ENCODE data around the gene RNF149.
"Not testable (repeated sequence)": the region's sequence is repeated elsewhere in the genome, so short reads cannot be mapped to it uniquely, and the experiment has no call there.

RNF149 gene

DNA sequence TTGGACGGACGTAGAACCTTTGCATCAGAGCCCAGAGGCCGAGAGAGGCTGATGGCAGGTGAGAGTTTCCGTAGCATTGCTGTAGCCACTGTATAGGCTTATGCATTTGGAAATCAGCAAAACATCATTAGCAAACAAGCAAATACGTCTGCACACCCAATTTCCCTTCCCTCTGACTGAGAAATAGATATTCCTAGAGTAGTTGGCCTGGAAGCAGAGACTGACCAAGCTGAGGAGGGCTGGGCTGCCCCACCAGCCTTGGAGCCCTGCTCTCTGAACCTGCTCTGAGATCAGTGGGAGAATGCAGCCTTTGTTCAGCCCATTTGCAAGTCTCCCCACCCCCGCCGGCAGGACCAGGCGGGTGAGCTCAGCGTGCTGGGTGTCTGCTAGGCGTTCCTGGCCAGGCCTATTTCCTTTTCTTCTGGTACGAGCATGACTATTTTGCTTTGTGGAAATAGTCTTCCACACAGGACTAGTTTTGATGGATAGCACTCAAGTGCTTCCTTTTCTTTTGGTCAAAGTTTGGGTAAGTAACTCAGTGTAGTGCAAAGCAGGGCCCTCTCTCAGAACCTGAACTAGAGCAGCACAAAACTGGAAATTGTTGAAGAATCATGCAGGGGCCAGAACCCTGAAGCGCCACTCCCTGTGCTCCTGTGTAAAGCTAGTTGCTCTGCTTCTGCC, 21.9 kb upstream of the RNF149 start:
- TF ChIP-seq, protein P1, sequence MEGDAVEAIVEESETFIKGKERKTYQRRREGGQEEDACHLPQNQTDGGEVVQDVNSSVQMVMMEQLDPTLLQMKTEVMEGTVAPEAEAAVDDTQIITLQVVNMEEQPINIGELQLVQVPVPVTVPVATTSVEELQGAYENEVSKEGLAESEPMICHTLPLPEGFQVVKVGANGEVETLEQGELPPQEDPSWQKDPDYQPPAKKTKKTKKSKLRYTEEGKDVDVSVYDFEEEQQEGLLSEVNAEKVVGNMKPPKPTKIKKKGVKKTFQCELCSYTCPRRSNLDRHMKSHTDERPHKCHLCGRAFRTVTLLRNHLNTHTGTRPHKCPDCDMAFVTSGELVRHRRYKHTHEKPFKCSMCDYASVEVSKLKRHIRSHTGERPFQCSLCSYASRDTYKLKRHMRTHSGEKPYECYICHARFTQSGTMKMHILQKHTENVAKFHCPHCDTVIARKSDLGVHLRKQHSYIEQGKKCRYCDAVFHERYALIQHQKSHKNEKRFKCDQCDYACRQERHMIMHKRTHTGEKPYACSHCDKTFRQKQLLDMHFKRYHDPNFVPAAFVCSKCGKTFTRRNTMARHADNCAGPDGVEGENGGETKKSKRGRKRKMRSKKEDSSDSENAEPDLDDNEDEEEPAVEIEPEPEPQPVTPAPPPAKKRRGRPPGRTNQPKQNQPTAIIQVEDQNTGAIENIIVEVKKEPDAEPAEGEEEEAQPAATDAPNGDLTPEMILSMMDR (conservative IDR thresholded peaks at IDR 0.05; ENCODE audit: low read length), result no peak
- no peak overlapping the region for H3K4me3 ChIP-seq (ENCODE audit: low read length)
- no peak for DNase-seq (ENCODE audit: low read depth)

DNA sequence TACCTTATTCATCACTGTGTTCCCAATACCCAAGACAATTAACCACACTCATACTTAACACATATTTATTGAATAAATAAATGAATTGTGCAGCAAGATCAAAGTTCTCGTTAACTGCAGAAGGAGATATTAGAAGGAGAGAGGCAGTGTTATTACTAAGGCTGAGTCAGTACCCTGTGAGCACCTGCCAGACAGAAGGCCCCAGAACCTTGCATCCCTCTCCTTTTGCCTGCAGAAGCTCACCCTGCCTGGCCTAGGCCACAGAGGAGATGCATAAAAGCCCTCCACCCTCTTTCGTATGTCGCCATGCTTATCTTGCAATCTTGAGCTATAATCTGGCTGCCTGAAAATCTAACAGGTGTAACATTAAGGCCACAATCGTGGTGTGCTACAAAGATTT, 20.5 kb upstream of the RNF149 start:
- no peak overlapping the region for H3K4me3 ChIP-seq (ENCODE audit: low read length)
- TF ChIP-seq, protein P1 (conservative IDR thresholded peaks at IDR 0.05; ENCODE audit: low read length), result no peak
- DNase-seq (ENCODE audit: low read depth), result no peak

DNA sequence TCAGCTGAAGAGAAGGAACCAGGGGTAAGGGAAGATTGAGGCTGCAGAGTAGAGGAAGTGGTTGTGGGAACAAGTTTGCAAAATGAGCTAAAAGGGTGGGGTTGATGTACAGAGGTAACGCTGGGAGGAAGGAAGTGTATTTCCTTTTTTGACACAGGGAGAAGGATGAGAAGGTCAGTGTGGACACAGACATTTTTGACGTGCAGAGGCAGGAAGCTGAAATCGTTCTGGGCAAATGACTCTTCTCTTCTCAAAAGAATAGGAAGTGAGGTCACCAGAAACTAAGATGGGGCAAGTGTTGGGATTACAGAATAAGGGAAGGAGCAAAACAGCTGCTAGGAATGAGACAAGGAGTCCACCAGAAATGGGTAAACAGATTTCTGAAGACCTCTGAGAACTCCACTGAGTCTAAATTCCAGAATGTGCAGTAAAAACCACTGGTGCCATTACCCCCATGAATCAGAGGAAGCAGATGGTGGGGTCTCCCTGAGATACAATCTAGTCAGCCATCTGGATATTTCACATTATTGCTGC, 20.0 kb upstream of the RNF149 start:
- TF ChIP-seq, protein P1 (conservative IDR thresholded peaks at IDR 0.05; ENCODE audit: low read length), result no peak
- DNase-seq (ENCODE audit: low read depth), result peak; percentile 30
- no peak overlapping the region for H3K4me3 ChIP-seq (ENCODE audit: low read length)

DNA sequence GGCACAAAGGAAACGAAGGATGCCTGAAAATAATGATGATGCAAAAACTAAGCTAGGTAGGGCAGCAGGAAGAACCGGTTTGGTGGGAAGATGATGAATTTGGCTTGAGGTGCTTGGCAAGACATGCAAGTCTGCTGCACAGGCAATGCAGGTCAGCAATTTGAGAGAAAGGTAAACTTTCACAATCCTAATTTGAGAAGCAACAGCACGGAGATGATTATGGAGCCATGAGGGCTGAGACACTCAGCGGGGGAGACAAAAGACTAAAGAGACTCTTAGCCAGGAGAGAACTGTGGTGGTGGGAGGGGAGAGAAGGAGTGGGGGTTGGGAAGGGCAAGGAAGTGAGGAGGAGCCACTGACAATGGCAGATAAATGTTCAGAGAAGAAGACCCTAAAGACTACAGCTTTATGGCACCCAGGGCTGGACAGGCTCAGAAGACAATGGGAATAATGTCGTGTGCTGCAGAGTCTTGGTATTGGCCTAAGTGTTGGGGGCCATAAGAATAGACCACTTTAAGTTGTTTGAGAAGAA, 19.4 kb upstream of the RNF149 start:
- no peak for DNase-seq (ENCODE audit: low read depth)
- TF ChIP-seq, protein P1 (conservative IDR thresholded peaks at IDR 0.05; ENCODE audit: low read length), result no peak
- H3K4me3 ChIP-seq (ENCODE audit: low read length), result no peak overlapping the region

DNA sequence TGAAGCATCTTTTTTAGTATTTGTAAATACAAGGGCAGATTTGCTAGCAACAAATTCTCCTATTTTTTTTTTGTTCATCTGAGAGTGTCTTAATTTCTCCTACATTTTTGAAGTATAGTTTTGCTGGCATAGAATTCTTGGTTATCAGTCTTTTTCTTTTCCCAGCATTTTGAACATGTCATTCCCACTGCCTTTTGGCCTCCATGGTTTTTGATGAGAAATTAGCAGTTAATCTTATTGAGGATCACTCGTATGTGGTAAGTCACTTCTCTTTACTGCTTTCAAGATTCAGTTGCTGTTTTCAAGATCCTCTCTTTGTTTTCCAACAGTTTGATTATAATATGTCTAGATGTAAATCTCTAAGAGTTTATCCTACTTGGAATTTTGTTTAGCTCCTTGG, 16.9 kb upstream of the RNF149 start:
- no peak overlapping the region for H3K4me3 ChIP-seq (ENCODE audit: low read length)
- TF ChIP-seq, protein P1 (conservative IDR thresholded peaks at IDR 0.05; ENCODE audit: low read length), result no peak
- no peak for DNase-seq (ENCODE audit: low read depth)

DNA sequence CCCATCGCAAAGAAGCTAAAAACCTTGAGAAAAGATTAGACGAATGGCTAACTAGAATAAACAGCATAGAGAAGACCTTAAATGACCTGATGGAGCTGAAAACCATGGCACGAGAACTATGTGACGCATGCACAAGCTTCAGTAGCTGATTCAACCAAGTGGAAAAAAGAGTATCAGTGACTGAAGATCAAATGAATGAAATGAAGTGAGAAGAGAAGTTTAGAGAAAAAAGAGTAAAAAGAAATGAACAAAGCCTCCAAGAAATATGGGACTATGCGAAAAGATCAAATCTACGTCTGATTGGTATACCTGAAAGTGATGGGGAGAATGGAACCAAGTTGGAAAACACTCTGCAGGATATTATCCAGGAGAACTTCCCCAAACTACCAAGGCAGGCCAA, 8.1 kb upstream of the RNF149 start:
- not testable (repeated sequence) for H3K4me3 ChIP-seq (ENCODE audit: low read length); DNase-seq (ENCODE audit: low read depth)

DNA sequence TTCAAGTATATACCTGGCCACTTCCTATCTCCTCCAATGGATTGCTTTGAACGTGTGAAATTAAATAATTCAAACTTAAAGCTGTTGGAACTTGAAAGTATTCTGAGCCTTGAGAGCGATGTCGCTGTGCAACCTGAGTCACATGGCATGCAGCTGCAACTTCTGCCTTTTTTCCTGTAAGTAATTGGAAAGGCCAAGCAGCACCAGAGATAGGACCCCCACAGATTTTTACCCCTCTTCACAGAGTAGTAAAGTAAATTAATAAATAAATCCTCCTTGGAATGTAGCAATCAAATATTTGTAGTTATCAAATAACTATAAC, 3.2 kb upstream of the RNF149 start:
- no peak for DNase-seq (ENCODE audit: low read depth)
- no peak overlapping the region for H3K4me3 ChIP-seq (ENCODE audit: low read length)
- TF ChIP-seq, protein P1 (conservative IDR thresholded peaks at IDR 0.05; ENCODE audit: low read length), result no peak

Data from AG10803 (cell line).